GM19351 (cell line): Measurements from ENCODE around the gene CSMD2.

ENCODE experiments used
- ATAC-seq: cut with Tn5 transposase; IDR thresholded peaks from one replicate; pipeline ENCODE4 v1.9.1; 2021; ENCODE audit warnings: mild to moderate bottlenecking, moderate library complexity; ENCODE audit not compliant: unreplicated experiment

CSMD2 gene

GRCh38 chr1:33624261-33624990 lies 540.6 kb downstream of the CSMD2 start:
- no peak for ATAC-seq

- ATAC-seq: no peak
Observed at GRCh38 chr1:33623811-33624210, 541.2 kb downstream of the CSMD2 start.

GRCh38 chr1:33622757-33623156 lies 542.3 kb downstream of the CSMD2 start:
- no peak for ATAC-seq

- no peak for ATAC-seq
Observed at GRCh38 chr1:33618636-33619035, 546.4 kb downstream of the CSMD2 start.

- ATAC-seq: no peak
Observed at GRCh38 chr1:33617451-33617850, 547.6 kb downstream of the CSMD2 start.

- ATAC-seq: no peak
Observed at GRCh38 chr1:33616780-33617179, 548.2 kb downstream of the CSMD2 start.

- ATAC-seq: no peak
Observed at GRCh38 chr1:33615546-33615945, 549.5 kb downstream of the CSMD2 start.

GRCh38 chr1:33610864-33611455 lies 554.1 kb downstream of the CSMD2 start:
- ATAC-seq: no peak

GRCh38 chr1:33610391-33610790 lies 554.6 kb downstream of the CSMD2 start:
- ATAC-seq: no peak

GRCh38 chr1:33609739-33610138 lies 555.3 kb downstream of the CSMD2 start:
- ATAC-seq: no peak

- ATAC-seq: no peak
Observed at GRCh38 chr1:33608825-33609400, 556.1 kb downstream of the CSMD2 start.

- no peak for ATAC-seq
Observed at GRCh38 chr1:33607444-33608005, 557.5 kb downstream of the CSMD2 start.

GRCh38 chr1:33606272-33606671 lies 558.8 kb downstream of the CSMD2 start:
- ATAC-seq: no peak

- ATAC-seq: no peak
Observed at GRCh38 chr1:33602271-33602670, 562.8 kb downstream of the CSMD2 start.

- no peak for ATAC-seq
Observed at GRCh38 chr1:33601751-33602150, 563.3 kb downstream of the CSMD2 start.

GRCh38 chr1:33599516-33600115 lies 565.4 kb downstream of the CSMD2 start:
- ATAC-seq: no peak

GRCh38 chr1:33588726-33589125 lies 576.3 kb downstream of the CSMD2 start:
- ATAC-seq: no peak

GRCh38 chr1:33586795-33587194 lies 578.2 kb downstream of the CSMD2 start:
- no peak for ATAC-seq

- ATAC-seq: no peak
Observed at GRCh38 chr1:33586106-33586505, 578.9 kb downstream of the CSMD2 start.

GRCh38 chr1:33583567-33583966 lies 581.5 kb downstream of the CSMD2 start:
- no peak for ATAC-seq

- ATAC-seq: no peak
Observed at GRCh38 chr1:33578557-33579448, 586.2 kb downstream of the CSMD2 start.
